Muscle layer of colon (tissue), 2 donors: ENCODE measurements around the gene FAM117A.
A peak's percentile ranks its signal among the peaks of the same experiment; 100 is the strongest.

Source experiments
- H3K27ac ChIP-seq: one replicate; pipeline ENCODE4 v1.7.0; 2013; ENCODE audit warnings: low read depth, mild to moderate bottlenecking, low read length, moderate library complexity
- H3K27me3 ChIP-seq, 2 donors: one replicate each; pipeline ENCODE4 v1.7.0; 2013; ENCODE audit warnings: low read length in 2 of 2, mild to moderate bottlenecking in 2 of 2; ENCODE audit not compliant: insufficient read depth in 2 of 2, control insufficient read depth in 1 of 2
- H3K36me3 ChIP-seq: one replicate; pipeline ENCODE4 v1.7.0; 2013; ENCODE audit warnings: mild to moderate bottlenecking, low read length; ENCODE audit not compliant: insufficient read depth
- H3K4me1 ChIP-seq: one replicate; pipeline ENCODE4 v1.7.0; 2013; ENCODE audit warnings: mild to moderate bottlenecking, low read length; ENCODE audit not compliant: insufficient read depth
- H3K4me3 ChIP-seq, 2 donors: one replicate each; pipeline ENCODE4 v1.7.0; 2013; ENCODE audit warnings: low read length in 2 of 2, low read depth in 1 of 2, mild to moderate bottlenecking in 1 of 2, moderate library complexity in 1 of 2
- H3K9ac ChIP-seq: one replicate; pipeline ENCODE4 v1.7.0; 2013; ENCODE audit warnings: low read length
- H3K9me3 ChIP-seq: one replicate; pipeline ENCODE4 v1.7.0; 2013; ENCODE audit warnings: mild to moderate bottlenecking, low read length
- donor health status: abdominal sarcoma.
- donor health status: Adenocarcinoma of cecum.

Gene FAM117A

DNA sequence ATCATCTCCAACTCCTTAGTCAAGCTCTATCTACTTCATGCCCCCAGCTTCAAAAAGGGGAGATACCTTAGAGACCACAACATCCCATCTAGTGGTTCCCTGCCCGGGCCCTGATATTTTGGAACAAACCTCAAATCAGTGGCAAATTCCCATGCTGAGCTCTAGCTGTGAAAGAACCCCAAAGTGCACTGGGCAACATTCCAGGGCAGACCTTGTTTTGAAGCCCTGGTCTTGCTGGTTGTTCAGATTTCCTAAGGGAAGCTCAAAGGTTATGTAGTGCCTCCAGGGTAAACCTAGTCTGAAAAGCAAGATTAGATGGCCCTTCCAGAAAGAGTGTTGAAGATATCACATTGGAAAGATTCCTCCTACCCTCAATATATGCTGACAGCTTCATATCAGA, 16.3 kb downstream of the FAM117A start:
- H3K9me3 ChIP-seq, result no peaks in the 10 kb centered on the region
- no peak overlapping the region for H3K27ac ChIP-seq
- no peak overlapping the region for H3K9ac ChIP-seq
- peaks cover 5% of the 10 kb centered on the region for H3K36me3 ChIP-seq
- no peak overlapping the region for H3K4me3 ChIP-seq
- peaks cover 29% of the 10 kb centered on the region for H3K4me1 ChIP-seq
- H3K27me3 ChIP-seq, result no peaks in the 10 kb centered on the region

DNA sequence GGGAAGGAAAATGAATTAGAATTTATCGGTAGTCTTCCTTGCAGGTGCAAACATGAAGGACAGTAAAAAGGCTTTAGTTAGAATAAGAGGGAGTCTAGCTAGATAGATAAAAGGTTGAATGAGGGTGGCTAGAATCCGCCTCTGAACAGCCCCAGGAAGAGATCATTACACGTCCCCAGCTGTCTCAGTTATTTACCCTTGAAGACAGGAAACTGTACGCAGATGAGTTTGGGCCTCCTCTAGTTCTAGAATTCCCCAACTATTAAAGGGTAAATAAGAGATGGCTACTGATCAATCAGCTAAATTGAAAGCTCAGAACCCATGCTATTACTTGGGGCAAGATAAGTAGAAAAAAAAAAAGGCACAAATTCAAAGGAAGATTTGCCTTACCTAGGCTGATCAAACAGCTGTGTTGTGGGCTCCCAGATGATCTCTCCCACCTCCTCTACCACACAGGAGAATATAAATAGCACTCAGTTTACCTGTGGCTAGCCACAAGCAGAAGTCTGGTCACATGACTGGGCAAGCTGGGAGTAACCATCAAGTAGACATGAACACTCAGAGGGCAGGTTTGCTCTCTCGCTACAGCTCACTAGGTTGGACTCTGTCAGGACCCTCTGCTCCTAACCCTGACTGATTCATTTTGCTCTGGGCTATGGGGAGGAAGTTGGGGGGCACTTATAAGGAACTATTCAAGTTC, 17.0 kb downstream of the FAM117A start:
- no peak overlapping the region for H3K4me3 ChIP-seq
- no peak overlapping the region for H3K27ac ChIP-seq
- peaks cover 36% of the 10 kb centered on the region for H3K4me1 ChIP-seq
- H3K9me3 ChIP-seq, result no peaks in the 10 kb centered on the region
- no peaks in the 10 kb centered on the region for H3K27me3 ChIP-seq
- H3K36me3 ChIP-seq, result peaks cover 5% of the 10 kb centered on the region
- H3K9ac ChIP-seq, result no peak overlapping the region

DNA sequence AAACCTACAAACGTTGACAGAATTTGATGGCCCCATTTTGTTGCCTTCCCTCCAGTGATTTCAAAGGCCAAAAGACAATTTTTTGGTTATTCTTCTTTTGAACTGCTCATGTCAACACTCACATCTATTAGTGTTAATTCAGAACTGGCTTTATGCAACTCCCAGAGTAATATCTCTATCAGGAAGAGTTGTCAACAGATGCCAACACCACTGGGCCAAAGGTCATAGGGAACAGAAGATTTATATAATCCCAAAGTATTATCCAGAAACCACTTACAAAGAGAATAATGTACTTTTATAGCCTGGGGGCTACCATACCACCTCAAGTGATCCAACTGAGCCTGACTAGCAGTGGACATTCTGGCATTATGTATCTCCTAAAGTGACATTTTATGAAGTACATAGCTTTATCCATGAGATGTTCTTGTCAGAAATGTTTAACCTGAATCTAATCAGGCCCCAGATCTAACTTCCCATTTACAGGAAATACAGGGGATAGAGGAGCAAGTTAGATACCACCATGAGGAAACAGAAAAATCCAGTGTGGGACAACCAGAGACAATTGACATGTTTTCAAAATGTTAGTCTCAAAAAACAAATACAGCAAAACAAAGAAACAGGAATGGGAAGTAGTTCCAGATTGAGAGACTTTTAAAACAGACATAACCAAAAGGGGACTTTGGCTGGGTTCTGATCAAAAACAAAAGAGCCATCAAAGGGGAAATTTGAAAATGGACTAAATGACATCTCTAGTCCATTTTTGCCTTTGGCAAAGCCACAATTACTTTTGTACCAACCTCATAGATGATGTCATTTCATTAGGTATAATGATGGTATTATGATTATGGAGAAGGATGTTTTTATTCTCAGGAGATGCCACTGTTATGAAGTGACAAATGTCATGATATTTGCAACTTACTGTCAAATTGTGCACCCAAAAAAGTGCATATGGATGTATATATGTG, 18.5 kb downstream of the FAM117A start:
- Histone ChIP-seq H3K9me3 (no peaks in the 10 kb centered on the region), H3K4me3 (no peak overlapping the region), H3K9ac (no peak overlapping the region), H3K27me3 (no peaks in the 10 kb centered on the region), H3K36me3 (peaks cover 5% of the 10 kb centered on the region), H3K4me1 (peaks cover 50% of the 10 kb centered on the region), H3K27ac (no peak overlapping the region)

DNA sequence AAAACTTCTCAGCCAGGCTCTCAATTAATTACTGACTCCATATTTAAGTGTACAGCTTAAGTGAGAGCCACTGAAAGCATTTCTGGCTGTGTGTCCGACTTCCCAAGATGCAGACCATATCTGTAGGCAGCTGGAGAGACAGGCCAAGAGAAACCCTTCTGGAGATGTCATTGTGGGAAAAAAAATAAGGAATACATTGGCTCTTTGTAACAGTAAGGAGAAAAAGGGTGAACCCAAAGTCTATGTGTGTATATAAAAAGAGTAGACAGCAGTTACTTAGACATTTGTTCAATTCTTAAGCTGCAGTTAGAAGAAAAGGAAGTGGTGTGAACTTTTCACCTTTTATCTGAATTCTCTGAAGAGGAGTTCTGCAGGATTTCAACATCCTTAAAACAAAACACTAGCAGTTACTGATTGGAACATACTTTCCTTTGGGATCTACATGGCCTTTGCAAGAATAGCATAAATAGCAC, 21.7 kb downstream of the FAM117A start:
- H3K27me3 ChIP-seq, result no peaks in the 10 kb centered on the region
- H3K4me3 ChIP-seq, result no peak overlapping the region
- no peak overlapping the region for H3K9ac ChIP-seq
- peaks cover 76% of the 10 kb centered on the region for H3K4me1 ChIP-seq
- H3K9me3 ChIP-seq, result no peaks in the 10 kb centered on the region
- H3K36me3 ChIP-seq, result peaks cover 5% of the 10 kb centered on the region
- H3K27ac ChIP-seq, result peak overlapping the region; percentile 79

DNA sequence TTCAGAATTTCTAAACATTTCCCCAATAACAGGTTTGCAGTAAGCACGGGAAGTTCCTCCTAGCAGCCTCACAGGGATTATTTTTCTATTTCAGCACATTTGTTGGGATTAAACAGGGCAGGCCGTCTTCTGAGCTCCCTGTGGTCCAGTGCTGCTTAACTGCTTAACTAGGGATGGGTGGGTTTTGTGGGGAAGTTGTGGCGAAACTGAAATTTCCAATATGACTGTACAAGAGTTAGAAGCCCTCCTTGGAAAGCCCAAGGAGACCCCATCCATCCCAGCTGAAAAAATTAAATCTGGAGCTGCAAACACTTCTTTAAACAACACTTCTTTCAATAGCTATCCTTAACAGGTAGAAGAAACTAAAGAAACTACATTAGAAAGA, 22.2 kb downstream of the FAM117A start:
- Histone ChIP-seq H3K4me1 (peaks cover 75% of the 10 kb centered on the region), H3K4me3 (peak overlapping the region in 1 of 2 donors; percentile 3), H3K9ac (no peak overlapping the region), H3K27me3 (no peaks in the 10 kb centered on the region), H3K27ac (peak overlapping the region; percentile 79), H3K9me3 (no peaks in the 10 kb centered on the region), H3K36me3 (peaks cover 3% of the 10 kb centered on the region)

DNA sequence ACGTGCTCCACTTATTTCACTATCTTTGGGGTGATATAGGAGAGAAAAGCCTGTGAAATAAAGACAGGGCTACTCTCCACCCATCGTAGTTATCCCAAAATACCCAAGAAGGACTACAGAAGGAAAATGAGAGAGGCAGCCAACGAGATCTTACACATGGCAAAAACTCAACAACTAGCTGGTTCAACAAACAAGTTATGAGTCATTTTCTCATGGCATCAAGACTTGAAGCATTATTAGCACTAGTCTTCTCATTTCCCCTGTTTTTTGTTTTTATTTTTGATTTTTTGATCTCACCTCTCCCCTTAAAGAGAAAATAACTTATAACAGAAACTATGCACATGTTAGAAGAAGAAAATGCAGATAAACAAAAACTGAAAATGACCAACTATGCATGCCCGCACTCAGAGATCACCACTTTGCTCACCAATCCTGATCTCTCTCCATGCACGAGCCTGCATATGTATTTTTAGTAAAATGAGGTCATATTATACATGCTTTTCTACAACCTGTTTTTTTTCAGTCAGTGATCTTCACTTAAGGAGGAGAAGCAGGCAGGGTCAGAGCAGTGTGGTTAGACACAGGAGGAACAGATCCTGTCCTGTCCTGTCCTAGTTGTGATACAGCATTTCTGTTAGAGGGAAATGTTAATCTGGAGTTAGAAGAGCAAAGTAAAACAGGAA, 22.8 kb downstream of the FAM117A start:
- peak overlapping the region in 1 of 2 donors; percentile 7 for H3K4me3 ChIP-seq
- peak overlapping the region; percentile 79 for H3K27ac ChIP-seq

DNA sequence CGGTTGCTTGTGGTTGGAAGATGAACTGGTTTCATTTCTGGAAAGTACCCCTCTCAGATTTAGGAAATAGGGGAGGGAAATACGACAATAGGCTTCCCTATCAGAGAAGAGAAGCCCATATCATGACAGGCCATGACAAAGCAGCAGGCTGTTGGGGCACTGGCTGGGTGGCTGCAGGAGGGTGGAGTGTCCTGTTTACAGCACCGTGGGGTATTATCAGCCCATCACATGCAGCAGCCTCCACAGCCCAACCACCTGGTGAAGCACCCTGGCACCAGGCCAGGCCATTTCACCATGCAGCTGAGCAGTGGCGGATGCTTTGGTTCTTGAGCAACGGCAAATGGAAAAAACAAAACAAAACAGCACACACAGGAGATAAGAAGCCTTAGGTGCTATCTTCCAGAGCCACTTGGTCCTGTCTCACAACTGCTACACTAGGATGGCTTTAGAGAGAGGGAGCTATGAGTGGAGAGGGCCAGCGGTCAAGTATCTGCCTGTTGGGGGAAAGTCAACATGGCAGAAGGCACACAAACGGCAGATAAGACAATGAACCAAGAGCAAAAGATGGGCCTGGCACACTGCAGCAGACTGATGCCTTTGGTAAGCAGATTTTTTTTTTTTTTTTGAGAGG, 24.2 kb downstream of the FAM117A start:
- Histone ChIP-seq H3K9ac (no peak overlapping the region), H3K4me3 (peak overlapping the region in 1 of 2 donors; percentile 25), H3K4me1 (peaks cover 63% of the 10 kb centered on the region), H3K9me3 (no peaks in the 10 kb centered on the region), H3K36me3 (no peaks in the 10 kb centered on the region), H3K27ac (peak overlapping the region; percentile 47), H3K27me3 (no peaks in the 10 kb centered on the region)

More for the DNA sequence above, 22.8 kb downstream of the FAM117A start:
- Histone ChIP-seq H3K9me3 (no peaks in the 10 kb centered on the region), H3K9ac (peak overlapping the region; percentile 12), H3K27me3 (no peaks in the 10 kb centered on the region), H3K36me3 (no peaks in the 10 kb centered on the region), H3K4me1 (peaks cover 70% of the 10 kb centered on the region)

DNA sequence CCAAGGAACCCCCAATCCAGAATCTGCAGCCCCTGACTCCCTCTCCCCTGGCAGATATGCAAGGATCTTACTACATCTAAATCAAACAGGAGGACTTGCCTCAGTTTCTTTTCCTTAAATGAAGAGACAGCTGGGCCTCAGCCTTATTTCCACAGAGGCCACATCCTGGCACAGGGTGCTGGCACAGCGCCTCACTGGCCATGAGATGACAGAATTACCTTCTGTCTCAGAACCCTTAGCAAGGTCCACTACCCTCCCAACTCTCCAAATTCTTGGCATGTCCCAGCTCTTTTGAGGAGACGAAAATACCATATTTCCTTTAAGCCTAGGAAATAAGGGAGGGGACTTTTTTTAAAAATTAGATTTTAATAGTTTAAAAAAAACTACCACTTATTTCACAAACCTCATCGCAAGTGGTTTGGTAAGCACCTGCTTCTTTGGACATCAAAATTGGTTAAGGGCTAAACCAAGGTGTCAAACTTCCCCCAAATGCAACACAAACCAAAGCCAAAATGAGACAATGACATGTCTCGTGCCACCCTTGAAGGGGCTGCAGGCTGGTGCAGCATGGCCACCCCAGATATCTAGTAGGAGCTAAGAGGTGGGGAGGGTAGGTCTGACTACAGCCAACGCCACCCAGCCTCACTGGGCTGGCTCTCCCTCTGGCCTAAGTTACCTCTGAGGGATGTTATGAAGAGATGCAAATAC, 25.3 kb downstream of the FAM117A start:
- Histone ChIP-seq H3K27me3 (no peaks in the 10 kb centered on the region), H3K36me3 (no peaks in the 10 kb centered on the region), H3K4me1 (peaks cover 63% of the 10 kb centered on the region)

DNA sequence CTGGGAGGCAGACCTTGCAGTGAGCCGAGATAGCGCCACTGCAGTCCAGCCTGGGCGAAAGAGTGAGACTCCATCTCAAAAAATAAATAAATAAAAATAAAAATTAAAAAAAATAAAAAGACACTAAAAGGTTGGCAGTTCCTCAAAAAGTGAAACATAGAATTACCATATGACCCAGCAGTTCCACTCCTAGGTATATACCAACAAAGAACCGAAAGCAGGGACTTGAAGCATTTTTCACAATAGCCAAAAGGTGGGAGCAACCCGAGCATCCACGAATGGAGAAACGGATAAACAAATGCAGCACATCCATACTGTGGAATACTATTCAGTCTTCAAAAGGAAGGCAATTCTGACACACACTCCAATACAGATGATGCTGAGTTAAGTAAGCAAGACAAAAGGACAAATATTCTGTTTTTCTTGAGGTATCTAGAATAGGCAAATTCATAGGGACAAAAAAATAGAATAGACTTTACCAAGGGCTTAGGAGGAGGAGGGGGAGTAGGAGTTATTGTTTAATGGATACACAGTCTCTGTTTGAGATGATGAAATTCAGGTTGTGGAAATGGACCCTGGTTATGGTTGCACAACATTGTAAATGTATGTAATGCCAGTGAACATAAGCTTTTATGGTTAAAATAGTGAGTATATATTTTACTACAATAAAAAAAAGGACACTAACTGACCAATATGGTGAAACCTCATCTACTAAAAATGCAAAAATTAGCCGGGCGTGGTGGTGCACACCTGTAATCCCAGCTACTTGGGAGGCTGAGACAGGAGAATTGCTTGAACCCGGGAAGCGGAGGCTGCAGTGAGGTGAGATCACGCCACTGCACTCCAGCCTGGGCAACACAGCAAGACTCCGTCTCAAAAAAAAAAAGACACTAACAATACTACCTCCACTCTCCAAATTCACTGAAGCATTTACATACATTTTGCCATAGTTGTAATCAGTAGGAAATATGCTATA, 29.1 kb downstream of the FAM117A start:
- Histone ChIP-seq H3K9me3 (no peaks in the 10 kb centered on the region), H3K36me3 (no peaks in the 10 kb centered on the region), H3K4me1 (peaks cover 59% of the 10 kb centered on the region)

More for the DNA sequence above, 25.3 kb downstream of the FAM117A start:
- Histone ChIP-seq H3K27ac (peak overlapping the region; percentile 30), H3K9me3 (no peaks in the 10 kb centered on the region), H3K9ac (no peak overlapping the region), H3K4me3 (no peak overlapping the region)

DNA sequence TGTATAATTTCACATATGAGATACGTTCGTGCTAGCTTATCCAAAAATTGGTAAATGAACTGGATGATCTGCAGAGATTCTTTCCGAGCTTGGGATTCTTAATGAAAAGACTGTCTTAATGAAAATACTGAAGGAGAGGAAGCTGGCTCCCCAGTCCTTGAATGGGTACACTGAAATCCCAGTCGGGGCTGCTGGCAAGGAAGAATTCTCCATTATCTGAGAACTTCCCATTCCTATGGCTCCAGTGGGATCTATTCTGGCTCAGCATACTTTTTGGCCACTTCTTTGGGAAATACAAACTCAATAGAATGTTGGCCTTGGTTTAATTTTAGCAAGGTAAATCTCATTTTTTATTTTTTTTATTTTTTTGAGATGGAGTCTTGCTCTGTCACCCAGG, 32.5 kb downstream of the FAM117A start:
- Histone ChIP-seq H3K4me1 (peaks cover 57% of the 10 kb centered on the region), H3K27me3 (no peaks in the 10 kb centered on the region), H3K36me3 (no peaks in the 10 kb centered on the region), H3K27ac (peak overlapping the region; percentile 70), H3K4me3 (no peak overlapping the region), H3K9me3 (no peaks in the 10 kb centered on the region), H3K9ac (no peak overlapping the region)

More for the DNA sequence above, 29.1 kb downstream of the FAM117A start:
- H3K9ac ChIP-seq, result no peak overlapping the region
- H3K4me3 ChIP-seq, result no peak overlapping the region
- H3K27ac ChIP-seq, result no peak overlapping the region
- H3K27me3 ChIP-seq, result no peaks in the 10 kb centered on the region
